ENCODE measurements around the gene NME7. TPM values are rescaled to one million over a fixed set of nuclear protein-coding genes. Genes with fewer than 3 reads are reported as not detected.
"Not testable (repeated sequence)": the region's sequence is repeated elsewhere in the genome, so short reads cannot be mapped to it uniquely, and the experiment has no call there.

Gene NME7, protein sequence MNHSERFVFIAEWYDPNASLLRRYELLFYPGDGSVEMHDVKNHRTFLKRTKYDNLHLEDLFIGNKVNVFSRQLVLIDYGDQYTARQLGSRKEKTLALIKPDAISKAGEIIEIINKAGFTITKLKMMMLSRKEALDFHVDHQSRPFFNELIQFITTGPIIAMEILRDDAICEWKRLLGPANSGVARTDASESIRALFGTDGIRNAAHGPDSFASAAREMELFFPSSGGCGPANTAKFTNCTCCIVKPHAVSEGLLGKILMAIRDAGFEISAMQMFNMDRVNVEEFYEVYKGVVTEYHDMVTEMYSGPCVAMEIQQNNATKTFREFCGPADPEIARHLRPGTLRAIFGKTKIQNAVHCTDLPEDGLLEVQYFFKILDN
- 22.8 TPM for total RNA-seq
- polyA plus RNA-seq = 24.4 TPM

DNA sequence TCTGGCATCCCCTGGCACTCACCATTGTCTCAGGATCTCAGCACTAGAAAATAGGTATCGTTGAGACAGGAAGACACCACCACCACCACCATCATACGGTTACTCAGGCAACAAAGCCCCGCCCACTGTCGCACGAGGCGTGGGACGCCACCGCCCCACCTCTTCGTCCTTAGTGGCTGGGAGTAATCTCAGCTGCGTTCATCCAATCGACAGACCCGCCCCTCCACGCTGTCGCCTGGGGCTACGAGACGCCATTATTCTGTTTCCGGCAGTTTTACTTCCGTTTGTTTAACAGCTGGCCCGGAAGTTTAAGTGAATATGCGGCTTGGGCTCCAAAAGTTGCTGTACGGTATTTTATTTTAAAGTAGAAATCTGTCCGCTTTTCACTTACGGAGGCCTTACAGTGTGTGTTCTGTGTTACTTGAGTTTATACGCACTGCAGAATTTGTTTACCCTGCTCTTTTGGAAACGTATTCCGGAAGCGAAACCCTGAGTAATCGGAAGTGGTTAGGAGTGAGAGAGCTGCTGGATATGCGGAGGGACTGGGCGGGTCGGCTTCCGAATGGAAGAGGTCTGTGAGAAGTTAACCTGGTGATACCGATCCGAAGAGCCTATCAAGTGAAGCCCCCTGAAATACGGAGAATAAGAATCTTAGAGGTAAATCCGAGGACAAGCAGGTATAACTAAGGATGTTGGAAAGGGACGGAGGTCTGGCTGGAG, at the start of gene NME7, which contains the start of gene BLZF1:
Gene NME7, minus strand, starts transcription at position 112 of the 720 bp plus-strand sequence. Its CDS starts 87 bp downstream, at position 25.
Gene BLZF1, plus strand, starts transcription at position 510 of the 720 bp plus-strand sequence. CDS start 1,328 bp downstream, outside the sequence.
- WGBS = under 1% methylated on average over 37 of the region's 37 CpGs
- peak within 1 kb of the TSS; percentile 53 for H3K27ac ChIP-seq (ENCODE audit: low read depth)
- DNase-seq (ENCODE audit: extremely low spot score) = peak; percentile 96

DNA sequence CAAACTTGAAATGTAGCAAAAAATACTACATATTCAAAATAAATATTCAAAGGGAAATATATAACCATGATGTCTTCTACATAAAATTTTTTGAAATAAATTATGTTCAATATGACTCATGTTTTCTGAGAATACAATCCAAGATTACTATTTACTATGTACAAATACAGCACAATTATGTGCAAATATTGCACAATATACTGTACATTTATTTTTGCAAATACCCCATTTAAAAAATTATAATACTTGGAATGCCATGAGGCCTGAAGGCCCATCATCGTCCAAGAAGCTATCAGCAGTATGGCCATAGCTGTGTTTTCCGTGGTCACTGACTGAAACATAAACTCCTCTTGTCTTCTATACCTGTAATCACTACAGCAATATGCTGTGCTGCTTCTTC, 47.4 kb upstream of the NME7 start:
- WGBS = 90% methylated on average over 2 of the region's 2 CpGs
- DNase-seq (ENCODE audit: extremely low spot score) = no peak
- no peaks in the 10 kb centered on the region for H3K4me1 ChIP-seq (ENCODE audit: insufficient read depth)

More for the DNA sequence above, at the start of gene NME7, which contains the start of gene BLZF1:
- Histone ChIP-seq H3K36me3 (ENCODE audit: insufficient read depth) (peaks cover 2% of the 10 kb centered on the region), H3K4me3 (ENCODE audit: low read depth, low read length) (peak within 1 kb of the TSS; percentile 68), H3K4me1 (ENCODE audit: insufficient read depth) (no peaks in the 10 kb centered on the region)

DNA sequence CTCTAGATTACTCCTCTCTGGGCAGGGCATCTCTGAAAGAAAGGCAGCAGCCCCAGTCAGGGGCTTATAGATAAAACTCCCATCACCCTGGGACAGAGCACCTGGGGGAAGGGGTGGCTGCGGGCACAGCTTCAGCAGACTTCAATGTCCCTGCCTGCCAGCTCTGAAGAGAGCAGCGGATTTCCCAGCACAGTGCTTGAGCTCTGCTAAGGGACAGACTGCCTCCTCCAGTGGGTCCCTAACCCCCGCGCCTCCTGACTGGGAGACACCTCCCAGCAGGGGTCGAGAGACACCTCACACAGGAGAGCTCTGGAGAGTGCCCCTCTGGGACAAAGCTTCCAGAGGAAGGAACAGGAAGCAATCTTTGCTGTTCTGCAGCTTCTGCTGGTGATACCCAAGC, 40.7 kb upstream of the NME7 start:
- 92% methylated on average over 5 of the region's 5 CpGs for WGBS
- H3K4me1 ChIP-seq (ENCODE audit: insufficient read depth); H3K36me3 ChIP-seq (ENCODE audit: insufficient read depth); H3K4me3 ChIP-seq (ENCODE audit: low read depth, low read length); DNase-seq (ENCODE audit: extremely low spot score); H3K27ac ChIP-seq (ENCODE audit: low read depth): not testable (repeated sequence)

More for the DNA sequence above, 47.4 kb upstream of the NME7 start:
- Histone ChIP-seq H3K27ac (ENCODE audit: low read depth) (no peak overlapping the region), H3K4me3 (ENCODE audit: low read depth, low read length) (no peak overlapping the region), H3K36me3 (ENCODE audit: insufficient read depth) (no peaks in the 10 kb centered on the region)

DNA sequence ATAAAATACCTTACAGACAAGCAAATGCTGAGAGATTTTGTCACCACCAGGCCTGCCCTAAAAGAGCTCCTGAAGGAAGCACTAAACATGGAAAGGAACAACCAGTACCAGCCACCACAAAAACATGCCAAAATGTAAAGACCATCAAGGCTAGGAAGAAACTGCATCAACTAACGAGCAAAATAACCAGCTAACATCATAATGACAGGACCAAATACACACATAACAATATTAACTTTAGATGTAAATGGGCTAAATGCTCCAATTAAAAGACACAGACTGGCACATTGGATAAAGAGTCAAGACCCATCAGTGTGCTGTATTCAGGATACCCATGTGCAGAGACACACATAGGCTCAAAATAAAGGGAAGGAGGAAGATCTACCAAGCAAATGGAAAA, 35.0 kb upstream of the NME7 start:
- H3K4me1 ChIP-seq (ENCODE audit: insufficient read depth); H3K4me3 ChIP-seq (ENCODE audit: low read depth, low read length); DNase-seq (ENCODE audit: extremely low spot score); H3K36me3 ChIP-seq (ENCODE audit: insufficient read depth); H3K27ac ChIP-seq (ENCODE audit: low read depth): not testable (repeated sequence)
- WGBS = 94% methylated on average over 1 of the region's 1 CpG

DNA sequence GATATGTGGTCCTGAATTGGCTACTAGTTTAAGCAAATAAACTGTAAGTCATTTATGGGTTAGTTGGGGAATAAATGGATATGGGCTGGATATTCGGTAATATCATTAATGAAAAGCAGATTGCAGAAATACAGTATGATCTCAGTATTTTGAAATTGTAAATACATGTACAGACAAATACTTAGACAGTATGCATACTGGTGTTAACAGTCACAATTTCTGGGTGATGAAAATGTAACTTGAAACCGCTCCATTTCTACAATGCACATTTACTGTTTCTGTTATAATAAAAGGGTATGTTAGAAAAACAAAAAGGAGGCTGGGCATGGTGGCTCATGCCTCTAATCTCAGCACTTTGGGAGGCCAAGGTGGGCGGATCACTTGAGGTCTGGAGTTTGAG, 28.4 kb upstream of the NME7 start:
- Histone ChIP-seq H3K36me3 (ENCODE audit: insufficient read depth) (peaks cover 5% of the 10 kb centered on the region), H3K27ac (ENCODE audit: low read depth) (no peak overlapping the region), H3K4me3 (ENCODE audit: low read depth, low read length) (no peak overlapping the region), H3K4me1 (ENCODE audit: insufficient read depth) (no peaks in the 10 kb centered on the region)
- DNase-seq (ENCODE audit: extremely low spot score) = no peak
- WGBS = 95% methylated on average over 3 of the region's 3 CpGs

DNA sequence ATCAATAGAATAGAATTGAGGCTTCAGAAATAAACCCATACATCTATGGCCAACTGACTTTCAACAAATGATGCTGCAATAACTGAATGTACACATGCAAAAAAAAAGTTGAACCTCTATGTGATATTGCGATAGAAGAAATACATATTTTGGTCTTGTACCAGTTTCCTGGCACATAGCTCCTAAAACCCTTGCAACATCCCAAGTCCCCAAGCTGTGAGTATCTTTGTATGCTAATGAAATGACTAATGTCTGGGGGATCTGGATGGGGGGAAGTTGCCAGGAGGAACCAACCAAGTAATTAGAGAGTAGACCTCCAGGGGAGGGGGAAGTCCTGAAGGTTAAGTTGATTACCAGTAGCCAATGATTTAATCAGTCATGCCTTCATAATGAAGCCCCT, 24.8 kb upstream of the NME7 start:
- peaks cover 6% of the 10 kb centered on the region for H3K36me3 ChIP-seq (ENCODE audit: insufficient read depth)
- 93% methylated on average over 1 of the region's 1 CpG for WGBS

DNA sequence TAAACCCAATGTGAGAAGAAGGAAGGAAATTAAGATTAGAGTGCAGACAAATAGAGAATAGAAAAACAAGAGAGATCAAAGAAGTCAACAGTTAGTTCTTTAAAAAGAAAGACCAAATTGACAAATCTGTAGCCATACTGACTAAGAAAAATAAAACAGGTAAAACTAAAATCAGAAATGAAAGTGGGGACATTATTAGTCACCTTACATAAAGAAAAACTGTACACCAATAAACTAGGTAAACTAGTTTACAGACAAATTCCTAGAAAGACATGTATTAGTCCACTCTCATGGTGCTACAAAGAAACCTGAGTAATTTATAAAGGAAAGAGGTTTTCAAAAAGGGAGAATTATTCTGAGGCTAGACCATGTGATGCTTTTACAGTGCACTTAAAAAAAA, 22.7 kb upstream of the NME7 start:
- H3K36me3 ChIP-seq (ENCODE audit: insufficient read depth) = peaks cover 6% of the 10 kb centered on the region
- H3K27ac ChIP-seq (ENCODE audit: low read depth) = no peak overlapping the region
- H3K4me1 ChIP-seq (ENCODE audit: insufficient read depth) = no peaks in the 10 kb centered on the region
- DNase-seq (ENCODE audit: extremely low spot score) = no peak
- H3K4me3 ChIP-seq (ENCODE audit: low read depth, low read length) = no peak overlapping the region

More for the DNA sequence above, 24.8 kb upstream of the NME7 start:
- Histone ChIP-seq H3K4me1 (ENCODE audit: insufficient read depth) (no peaks in the 10 kb centered on the region), H3K4me3 (ENCODE audit: low read depth, low read length) (no peak overlapping the region), H3K27ac (ENCODE audit: low read depth) (no peak overlapping the region)
- DNase-seq (ENCODE audit: extremely low spot score) = no peak

DNA sequence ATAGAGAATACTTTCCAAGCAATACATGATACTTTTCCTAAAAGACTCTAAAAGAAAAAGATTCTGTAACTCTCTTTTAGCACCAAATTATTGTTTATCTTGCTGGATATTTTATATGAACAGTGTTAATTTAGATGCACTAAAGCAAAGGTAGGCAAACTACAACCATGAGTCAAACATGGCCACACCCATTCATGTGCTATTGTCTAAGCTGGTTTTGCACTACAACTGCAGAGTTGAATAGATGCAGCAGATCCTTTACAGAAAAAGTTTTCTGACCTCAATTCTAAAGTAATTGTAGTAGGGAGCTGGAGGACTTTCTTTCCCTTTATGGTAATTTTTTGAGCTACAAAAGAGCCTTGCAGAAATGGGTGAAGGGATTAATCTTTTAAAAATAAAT, 19.8 kb upstream of the NME7 start:
- Histone ChIP-seq H3K4me3 (ENCODE audit: low read depth, low read length) (no peak overlapping the region), H3K36me3 (ENCODE audit: insufficient read depth) (peaks cover 6% of the 10 kb centered on the region), H3K4me1 (ENCODE audit: insufficient read depth) (no peaks in the 10 kb centered on the region), H3K27ac (ENCODE audit: low read depth) (no peak overlapping the region)
- no peak for DNase-seq (ENCODE audit: extremely low spot score)

DNA sequence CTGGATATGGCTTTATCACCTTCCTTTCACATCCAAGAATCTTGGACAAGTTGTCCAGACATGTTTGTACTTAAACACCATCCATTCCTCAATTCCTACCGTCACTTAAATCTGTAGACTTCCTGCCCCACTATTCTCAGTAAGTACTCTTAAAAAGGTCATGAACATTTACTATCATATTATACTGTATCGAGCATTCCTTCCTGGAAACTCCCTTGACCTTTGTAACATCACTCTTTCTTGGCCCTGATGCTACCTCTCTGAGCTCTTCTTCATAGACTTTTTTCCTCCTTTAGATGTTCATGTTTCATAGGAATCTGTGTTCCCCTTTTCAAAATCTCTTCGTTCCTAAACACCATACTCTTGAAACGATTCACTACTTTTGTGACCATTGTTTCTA, 15.9 kb upstream of the NME7 start:
- Histone ChIP-seq H3K4me1 (ENCODE audit: insufficient read depth) (no peaks in the 10 kb centered on the region), H3K36me3 (ENCODE audit: insufficient read depth) (no peaks in the 10 kb centered on the region), H3K27ac (ENCODE audit: low read depth) (no peak overlapping the region), H3K4me3 (ENCODE audit: low read depth, low read length) (no peak overlapping the region)
- no peak for DNase-seq (ENCODE audit: extremely low spot score)
- 88% methylated on average over 4 of the region's 4 CpGs for WGBS

DNA sequence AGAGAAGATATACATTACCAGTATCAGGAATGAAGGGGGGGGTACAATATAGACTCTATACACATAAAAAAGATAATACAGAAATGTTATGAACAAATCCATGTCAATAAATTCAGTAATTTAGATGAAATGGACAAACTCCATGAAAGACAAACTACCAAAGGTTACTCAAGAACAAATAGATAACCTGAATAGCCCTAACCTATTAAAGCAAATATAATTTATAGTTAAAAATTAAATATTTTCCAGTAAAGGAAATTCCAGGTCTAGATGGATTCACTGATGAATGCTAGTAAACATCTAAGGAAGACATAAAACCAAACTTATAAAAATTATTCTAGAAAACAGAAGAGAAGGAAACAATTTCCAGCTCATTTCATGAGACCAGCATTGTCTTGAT, 13.6 kb upstream of the NME7 start:
- peaks cover 4% of the 10 kb centered on the region for H3K36me3 ChIP-seq (ENCODE audit: insufficient read depth)
- H3K4me3 ChIP-seq (ENCODE audit: low read depth, low read length) = no peak overlapping the region
- DNase-seq (ENCODE audit: extremely low spot score) = no peak
- H3K4me1 ChIP-seq (ENCODE audit: insufficient read depth) = no peaks in the 10 kb centered on the region
- H3K27ac ChIP-seq (ENCODE audit: low read depth) = no peak overlapping the region

DNA sequence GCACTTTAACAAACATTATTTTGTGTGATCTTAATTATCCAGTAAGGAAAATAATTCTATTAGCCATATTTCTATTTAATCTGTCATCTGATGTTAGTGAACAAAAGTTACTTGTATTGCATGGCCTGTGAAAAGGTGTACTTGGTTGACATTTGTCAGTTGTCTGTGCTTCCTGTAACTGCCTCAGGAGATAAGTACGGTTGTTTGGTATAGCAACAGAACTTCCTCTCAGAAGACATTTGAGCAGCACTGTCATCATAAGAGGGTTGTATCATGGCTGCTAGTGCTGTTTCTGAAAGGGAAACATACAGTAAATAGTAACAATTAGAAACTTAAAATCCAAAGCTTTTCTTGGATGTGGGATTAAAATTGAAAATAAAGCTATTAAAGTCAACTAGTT, 3.8 kb upstream of the NME7 start:
- 71% methylated on average over 1 of the region's 1 CpG for WGBS
- Histone ChIP-seq H3K27ac (ENCODE audit: low read depth) (no peak overlapping the region), H3K36me3 (ENCODE audit: insufficient read depth) (peaks cover 2% of the 10 kb centered on the region), H3K4me3 (ENCODE audit: low read depth, low read length) (no peak overlapping the region), H3K4me1 (ENCODE audit: insufficient read depth) (no peaks in the 10 kb centered on the region)
- DNase-seq (ENCODE audit: extremely low spot score) = no peak

DNA sequence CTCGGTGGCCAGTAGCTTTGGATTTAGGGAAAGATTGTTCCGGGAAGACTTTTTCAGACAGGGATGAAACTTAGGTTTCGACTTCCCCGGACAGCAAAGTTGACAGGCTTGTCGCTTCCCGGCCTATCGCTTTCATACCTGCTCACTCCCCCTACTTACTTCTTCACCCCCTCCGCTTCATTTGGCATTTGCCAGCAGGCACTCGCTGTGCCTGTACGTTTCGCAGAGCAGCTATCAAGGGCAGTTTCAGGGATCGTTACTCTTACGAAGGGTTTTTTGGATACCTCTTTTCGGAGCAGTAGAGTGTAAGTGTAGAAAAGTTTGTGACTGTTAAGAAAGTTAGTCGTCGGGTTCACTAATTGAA, 791 bp upstream of the NME7 start:
- Histone ChIP-seq H3K36me3 (ENCODE audit: insufficient read depth) (peaks cover 2% of the 10 kb centered on the region), H3K4me3 (ENCODE audit: low read depth, low read length) (peak overlapping the region; percentile 68), H3K27ac (ENCODE audit: low read depth) (peak overlapping the region; percentile 53), H3K4me1 (ENCODE audit: insufficient read depth) (no peaks in the 10 kb centered on the region)
- WGBS = under 1% methylated on average over 16 of the region's 16 CpGs
- DNase-seq (ENCODE audit: extremely low spot score) = no peak

DNA sequence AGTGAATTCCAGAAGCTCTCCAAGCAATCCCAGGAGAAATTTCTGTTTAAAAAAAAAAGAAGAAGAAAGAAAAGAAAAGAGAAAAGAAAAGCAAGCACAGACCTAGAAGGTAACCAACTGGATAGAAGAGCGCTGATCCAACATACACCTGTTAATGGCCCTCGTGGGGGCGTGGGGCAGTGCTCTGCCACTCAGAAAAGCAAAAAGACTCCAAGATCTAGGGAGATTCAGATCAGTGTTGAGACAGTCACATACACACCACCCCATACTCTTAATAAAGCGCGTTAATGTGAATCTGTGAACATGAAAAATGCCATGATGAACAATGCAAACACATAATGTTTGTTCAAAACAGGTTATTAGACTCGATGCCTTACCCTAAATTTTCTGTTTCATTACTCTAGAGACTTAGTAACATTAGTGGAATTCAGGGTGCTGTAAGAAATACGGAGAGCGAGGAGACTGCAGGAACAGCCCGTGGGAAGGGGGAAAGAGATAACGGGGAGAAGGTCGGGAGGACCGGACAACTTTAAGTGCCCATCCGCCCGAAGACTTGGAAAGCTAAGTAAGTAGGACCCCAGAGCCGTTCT, 406 bp downstream of the NME7 start:
- no peaks in the 10 kb centered on the region for H3K4me1 ChIP-seq (ENCODE audit: insufficient read depth)
- H3K36me3 ChIP-seq (ENCODE audit: insufficient read depth) = peaks cover 2% of the 10 kb centered on the region
- 6% methylated on average over 15 of the region's 15 CpGs for WGBS
- H3K4me3 ChIP-seq (ENCODE audit: low read depth, low read length) = peak overlapping the region; percentile 68
- no peak overlapping the region for H3K27ac ChIP-seq (ENCODE audit: low read depth)
- no peak for DNase-seq (ENCODE audit: extremely low spot score)

DNA sequence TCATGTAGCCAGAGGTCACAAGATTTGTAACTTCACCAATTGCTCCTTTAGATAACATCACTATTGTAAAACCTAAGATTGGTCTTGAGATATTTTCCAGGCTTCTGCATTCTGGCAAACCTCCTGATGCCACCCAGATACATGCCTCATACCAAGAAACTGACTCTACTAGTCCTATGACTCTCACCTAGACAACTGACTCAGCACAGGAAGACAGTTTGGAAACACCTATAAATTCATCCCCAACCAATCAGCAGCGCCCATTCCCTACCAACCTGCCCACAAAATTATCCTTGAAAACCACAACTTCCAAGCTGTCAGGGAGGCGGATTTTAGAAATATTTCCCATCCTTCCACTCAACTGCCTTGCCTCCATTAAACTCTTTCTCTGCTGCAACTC, 2.6 kb downstream of the NME7 start:
- no peaks in the 10 kb centered on the region for H3K36me3 ChIP-seq (ENCODE audit: insufficient read depth)
- DNase-seq (ENCODE audit: extremely low spot score) = no peak
- over 99% methylated on average over 2 of the region's 2 CpGs for WGBS
- no peak overlapping the region for H3K27ac ChIP-seq (ENCODE audit: low read depth)
- no peaks in the 10 kb centered on the region for H3K4me1 ChIP-seq (ENCODE audit: insufficient read depth)
- no peak overlapping the region for H3K4me3 ChIP-seq (ENCODE audit: low read depth, low read length)
